Hepatocyte (in vitro differentiated cells): Measurements from ENCODE around the gene IPO11. TPM values are rescaled to one million over a fixed set of nuclear protein-coding genes. Genes with fewer than 3 reads are reported as not detected.
"Not testable (repeated sequence)": the region's sequence is repeated elsewhere in the genome, so short reads cannot be mapped to it uniquely, and the experiment has no call there.

Experiments
- DNase-seq: peaks from one replicate; pipeline ENCODE4 v3.0.0-alpha.2; 2016; ENCODE audit warnings: low spot score
- H2AFZ ChIP-seq: fragments of 200-600 bp; sonication (generic); 2 replicates; pipeline ENCODE4 v1.6.0; 2016; ENCODE audit warnings: antibody characterized with exemption, mild to moderate bottlenecking
- H3K27ac ChIP-seq: fragments of 200-600 bp; sonication (generic); 2 replicates; pipeline ENCODE4 v1.5.1; 2016; ENCODE audit warnings: mild to moderate bottlenecking
- H3K27me3 ChIP-seq: fragments of 200-600 bp; sonication (generic); 2 replicates; pipeline ENCODE4 v1.6.1; 2016
- H3K36me3 ChIP-seq: fragments of 200-600 bp; sonication (generic); replicated peaks from 2 replicates; pipeline ENCODE4 v1.5.1; 2016; ENCODE audit warnings: low read depth; ENCODE audit not compliant: insufficient read depth
- H3K4me1 ChIP-seq: fragments of 200-600 bp; sonication (generic); 2 replicates; pipeline ENCODE4 v1.5.1; 2016; ENCODE audit warnings: mild to moderate bottlenecking, moderate library complexity; ENCODE audit not compliant: insufficient read depth
- H3K4me2 ChIP-seq: fragments of 200-600 bp; sonication (generic); 2 replicates; pipeline ENCODE4 v1.6.0; 2016
- H3K4me3 ChIP-seq: fragments of 200-600 bp; sonication (generic); 2 replicates; pipeline ENCODE4 v1.5.1; 2016; ENCODE audit warnings: mild to moderate bottlenecking
- H3K79me2 ChIP-seq: fragments of 200-600 bp; sonication (generic); 2 replicates; pipeline ENCODE4 v1.6.0; 2017; ENCODE audit warnings: mild to moderate bottlenecking
- H3K9me2 ChIP-seq: fragments of 200-600 bp; sonication (generic); replicated peaks from 2 replicates; pipeline ENCODE4 v1.6.0; 2017; ENCODE audit warnings: mild to moderate bottlenecking; ENCODE audit not compliant: insufficient read depth
- H3K9me3 ChIP-seq: fragments of 200-600 bp; sonication (generic); 2 replicates; pipeline ENCODE4 v1.5.1; 2016; ENCODE audit warnings: low read depth, mild to moderate bottlenecking
- H4K20me1 ChIP-seq: fragments of 200-600 bp; sonication (generic); 2 replicates; pipeline ENCODE4 v1.6.0; 2016; ENCODE audit warnings: mild to moderate bottlenecking; ENCODE audit not compliant: insufficient read depth, poor library complexity, severe bottlenecking
- CTCF ChIP-seq: fragments of 200-600 bp; sonication (generic); IDR thresholded peaks from 2 replicates; pipeline ENCODE4 v1.5.1; 2016; ENCODE audit warnings: antibody characterized with exemption, mild to moderate bottlenecking; ENCODE audit not compliant: poor library complexity
- EZH2 ChIP-seq: fragments of 200-600 bp; sonication (generic); IDR thresholded peaks from 2 replicates; pipeline ENCODE4 v1.6.1; 2016; ENCODE audit warnings: antibody characterized with exemption, mild to moderate bottlenecking, borderline replicate concordance
- EZH2phosphoT487 ChIP-seq: fragments of 200-600 bp; sonication (generic); IDR thresholded peaks from one replicate; pipeline ENCODE4 v1.6.1; 2018; ENCODE audit warnings: antibody characterized with exemption, mild to moderate bottlenecking, low read depth, moderate library complexity; ENCODE audit not compliant: unreplicated experiment, severe bottlenecking
- whole genome bisulfite sequencing: methylation state at CpG from one replicate; pipeline ENCODE4 v1.1.6; 2016; ENCODE audit warnings: low lambda C conversion rate; ENCODE audit errors: missing lambda C conversion rate; 5-methylcytosine and 5-hydroxymethylcytosine counted together
- polyA plus RNA-seq: library from polyadenylated mRNA; unstranded; fragments of >200 nt; fragmentation: Nextera tagmentation; extraction: Ambion mirVana; gene quantifications from 2 replicates; pipeline ENCODE4 v1.2.1, GENCODE V29; 2016
- total RNA-seq: library from RNA; depleted of rRNA; stranded (reverse); fragments of >200 nt; gene quantifications from 2 replicates; pipeline ENCODE4 v1.2.3, GENCODE V29; 2014

Gene IPO11
- total and polyA plus RNA-seq, 2 experiments from 2014 or later, result 10.3 to 24.2 TPM

- TF ChIP-seq CTCF, result no peak
- no peak for TF ChIP-seq EZH2phosphoT487
- no peak for TF ChIP-seq EZH2
- no peaks in the 10 kb centered on the region for H3K79me2 ChIP-seq
- no peak overlapping the region for H3K27ac ChIP-seq
- H3K36me3 ChIP-seq, result no peaks in the 10 kb centered on the region
- no peak for DNase-seq
- no peaks in the 10 kb centered on the region for H3K4me1 ChIP-seq
- H2AFZ ChIP-seq, result no peak overlapping the region
- no peaks in the 10 kb centered on the region for H3K9me3 ChIP-seq
- H3K4me2 ChIP-seq, result no peak overlapping the region
- 91% methylated on average over 11 of the region's 11 CpGs for WGBS
- H4K20me1 ChIP-seq, result no peaks in the 10 kb centered on the region
- H3K27me3 ChIP-seq, result no peaks in the 10 kb centered on the region
- H3K4me3 ChIP-seq, result no peak overlapping the region
- no peaks in the 10 kb centered on the region for H3K9me2 ChIP-seq
Observed at GRCh38 chr5:62653864-62654575, 241.5 kb downstream of the IPO11 start.

- H3K36me3 ChIP-seq, H3K9me2 ChIP-seq, H3K79me2 ChIP-seq, H3K27ac ChIP-seq, H3K4me2 ChIP-seq, H4K20me1 ChIP-seq, H2AFZ ChIP-seq, H3K4me3 ChIP-seq, DNase-seq, H3K27me3 ChIP-seq, H3K4me1 ChIP-seq, H3K9me3 ChIP-seq: not testable (repeated sequence)
Observed at GRCh38 chr5:62657772-62658171, 245.2 kb downstream of the IPO11 start.

- DNase-seq, result no peak
- Histone ChIP-seq H3K36me3 (no peaks in the 10 kb centered on the region), H3K9me2 (no peaks in the 10 kb centered on the region), H3K79me2 (no peaks in the 10 kb centered on the region), H3K27me3 (no peaks in the 10 kb centered on the region), H3K4me3 (no peak overlapping the region), H3K27ac (no peak overlapping the region), H3K9me3 (no peaks in the 10 kb centered on the region), H3K4me1 (no peaks in the 10 kb centered on the region), H2AFZ (no peak overlapping the region), H3K4me2 (no peak overlapping the region), H4K20me1 (no peaks in the 10 kb centered on the region)
- WGBS, result 90% methylated on average over 8 of the region's 8 CpGs
- TF ChIP-seq CTCF (no peak), EZH2phosphoT487 (no peak), EZH2 (no peak)
Observed at GRCh38 chr5:62661126-62661525, 248.6 kb downstream of the IPO11 start.

- Histone ChIP-seq H3K79me2 (no peaks in the 10 kb centered on the region), H3K36me3 (no peaks in the 10 kb centered on the region), H2AFZ (no peak overlapping the region), H3K4me1 (no peaks in the 10 kb centered on the region), H3K9me2 (no peaks in the 10 kb centered on the region), H3K27ac (no peak overlapping the region), H3K9me3 (no peaks in the 10 kb centered on the region), H3K4me2 (no peak overlapping the region), H3K27me3 (no peaks in the 10 kb centered on the region), H3K4me3 (no peak overlapping the region), H4K20me1 (no peaks in the 10 kb centered on the region)
- no peak for TF ChIP-seq EZH2
- no peak for TF ChIP-seq EZH2phosphoT487
- TF ChIP-seq CTCF, result no peak
- DNase-seq, result no peak
- WGBS, result 79% methylated on average over 2 of the region's 2 CpGs
Observed at GRCh38 chr5:62662521-62662920, 250.0 kb downstream of the IPO11 start.
